ENCODE data around the gene FXYD1. TPM values are rescaled to one million over a fixed set of nuclear protein-coding genes. Genes with fewer than 3 reads are reported as not detected.
A peak's percentile ranks its signal among the peaks of the same experiment; 100 is the strongest.

FXYD1 gene
- total and polyA plus RNA-seq, 2 of the 8 experiments (the other 6 are each of a cell fraction or from before 2014, with no cell fraction given), result 1.6 to 8.1 TPM

GRCh38 chr19:35116072-35116801, 22.4 kb upstream of the FXYD1 start:
- 89% methylated on average over 13 of the region's 13 CpGs; no CpG with 5 or more reads in 1 of the 2 experiments for WGBS, 2 experiments (ENCODE audit: extremely low coverage in 1 of 2, insufficient coverage in 1 of 2, insufficient read length in 1 of 2, insufficient replicate concordance in 2 of 2, low coverage in 1 of 2, low lambda C conversion rate in 2 of 2, missing lambda C conversion rate in 1 of 2)
- Histone ChIP-seq H3K36me3 (ENCODE audit: control insufficient read depth in 2 of 4, insufficient read depth in 4 of 4, low read length in 3 of 4) (no peaks in the 10 kb centered on the region), H3K79me2 (ENCODE audit: control insufficient read depth in 1 of 2, insufficient read depth in 2 of 2, low read length in 2 of 2) (no peaks in the 10 kb centered on the region), H2BK5ac (ENCODE audit: low read depth, low read length) (no peak overlapping the region), H3K4me2 (ENCODE audit: insufficient read depth in 1 of 2, low read depth in 2 of 2, low read length in 2 of 2) (no peak overlapping the region), H4K5ac (ENCODE audit: insufficient read length, low read depth, low read length) (no peak overlapping the region), H3K4ac (replicated peaks; ENCODE audit: insufficient read length, low read depth, low read length) (no peak overlapping the region), H3K9me3 (ENCODE audit: insufficient read depth in 2 of 2, low read depth in 1 of 2, low read length in 1 of 2) (no peaks in the 10 kb centered on the region), H3K4me1 (replicated peaks in 1 of 4; ENCODE audit: control insufficient read depth in 3 of 4, insufficient read depth in 4 of 4, low read length in 3 of 4) (peaks cover 0 to 20% (median 14%) of the 10 kb centered on the region in 4 experiments; a peak in 6 of 7 replicates), H2BK120ac (replicated peaks; ENCODE audit: low read depth, low read length) (no peak overlapping the region), H3K79me1 (ENCODE audit: low read depth, low read length) (no peaks in the 10 kb centered on the region), H3K23ac (ENCODE audit: insufficient read length) (no peak overlapping the region), H2BK20ac (ENCODE audit: low read length) (no peak overlapping the region), H3K27me3 (replicated peaks in 1 of 4; ENCODE audit: control insufficient read depth in 3 of 4, extremely low read depth in 1 of 4, insufficient read depth in 3 of 4, low read length in 3 of 4) (peaks cover 0 to 2% (median 0%) of the 10 kb centered on the region in 4 experiments; a peak in 1 of 7 replicates), H3K18ac (ENCODE audit: extremely low read depth, low read length) (no peak overlapping the region; the same call in 1 of the 2 replicates), H3K9ac (replicated peaks in 1 of 4; ENCODE audit: extremely low read depth in 1 of 4, low read depth in 3 of 4, low read length in 3 of 4) (no peak overlapping the region), H3K56ac (replicated peaks; ENCODE audit: insufficient read length, low read depth, low read length) (no peak overlapping the region), H2AK5ac (ENCODE audit: low read depth, low read length) (no peak overlapping the region), H3K27ac (ENCODE audit: low read depth, low read length) (no peak overlapping the region), H2AFZ (ENCODE audit: low read length) (no peak overlapping the region), H3K14ac (ENCODE audit: insufficient read length) (no peak overlapping the region), H4K8ac (ENCODE audit: extremely low read depth, insufficient read depth, low read length) (no peak overlapping the region; the same call in 1 of the 2 replicates), H4K20me1 (replicated peaks in 1 of 2; ENCODE audit: control insufficient read depth in 1 of 2, insufficient read depth in 2 of 2, low read length in 2 of 2) (no peaks in the 10 kb centered on the region), H4K91ac (replicated peaks; ENCODE audit: insufficient read length, low read length) (no peak overlapping the region), H2BK15ac (ENCODE audit: low read length) (no peak overlapping the region), H3K4me3 (ENCODE audit: extremely low read depth in 1 of 4, insufficient read depth in 2 of 4, low read depth in 3 of 4, low read length in 4 of 4) (no peak overlapping the region), H3K23me2 (ENCODE audit: low read depth, low read length) (no peaks in the 10 kb centered on the region), H2BK12ac (ENCODE audit: low read depth, low read length) (peak overlapping the region; percentile 60; the same call in 1 of the 2 replicates)
- FAIRE-seq, result no peak
- ChIA-PET CTCF (ENCODE audit: partially characterized antibody) (interaction anchor here (1.0 to 6.9 kb wide), 18 partner anchors 8 to 201 kb away, joined by 3 to 154 read pairs (median 6); partner anchors contain the start of genes FXYD1, FXYD5, FXYD7 and LGI4), POLR2A (ENCODE audit: partially characterized antibody) (interaction anchor here (0.5 to 1.8 kb wide), 9 partner anchors 10 to 53 kb away, joined by 3 to 7 read pairs (median 4); partner anchors contain the start of gene FXYD7)
- no peak for DNase-seq (ENCODE audit: low read depth in 1 of 2, low spot score in 2 of 2)
- TF ChIP-seq JUND (IDR thresholded peaks at IDR 0.05; ENCODE audit: low read length), result no peak
- no peak for TF ChIP-seq ASH2L (IDR thresholded peaks at IDR 0.05; ENCODE audit: low read length)
- TF ChIP-seq USF2 (IDR thresholded peaks at IDR 0.05; ENCODE audit: low read length), result no peak
- TF ChIP-seq RFX5 (IDR thresholded peaks at IDR 0.05; ENCODE audit: borderline replicate concordance, low read depth, low read length), result no peak
- no peak for TF ChIP-seq HDAC6 (IDR thresholded peaks at IDR 0.05; ENCODE audit: low read depth, low read length)
- no peak for TF ChIP-seq ATF3 (IDR thresholded peaks at IDR 0.05; ENCODE audit: insufficient read depth, low read depth, low read length)
- no peak for TF ChIP-seq ATF2 (IDR thresholded peaks at IDR 0.05; ENCODE audit: low read length)
- no peak for TF ChIP-seq CBX5 (IDR thresholded peaks at IDR 0.05; ENCODE audit: low read depth, low read length)
- TF ChIP-seq TAF1 (IDR thresholded peaks at IDR 0.05; ENCODE audit: low read depth, low read length), result no peak

All from H1 (cell line).